SK-N-SH (cell line): Measurements from ENCODE around the gene S100A2. TPM values are rescaled to one million over a fixed set of nuclear protein-coding genes. Genes with fewer than 3 reads are reported as not detected.

ENCODE experiments used
- CTCF ChIA-PET: fragments of 300-600, 350-600 bp; formaldehyde crosslinking; extraction: SDS; loops from one replicate; lab custom pipeline; 2021; lab: Yijun Ruan, JAX
- POLR2A ChIA-PET: fragments of 350-600 bp; sonication (Branson Sonifier 250); formaldehyde crosslinking; extraction: SDS; loops from one replicate; lab custom pipeline; 2020; ENCODE audit warnings: antibody characterized with exemption, inconsistent platforms; lab: Yijun Ruan, JAX
- DNase-seq: peaks from one replicate; pipeline ENCODE4 v3.0.0; 2012
- H2AFZ ChIP-seq: fragments of 200-600 bp; sonication (generic); 2 replicates; pipeline ENCODE4 v1.8.1; 2016; ENCODE audit warnings: antibody characterized with exemption, mild to moderate bottlenecking, low read depth
- H3F3A ChIP-seq: fragments of 200-600 bp; sonication (generic); replicated peaks from 2 replicates; pipeline ENCODE3; 2016; ENCODE audit warnings: antibody characterized with exemption, mild to moderate bottlenecking; ENCODE audit not compliant: insufficient read depth
- H3K27ac ChIP-seq, 2 experiments: fragments of 200-500 bp in 1 of 2; fragments of 200-600 bp in 1 of 2; sonication (Bioruptor generic) in 1 of 2; sonication (generic), shearing (Covaris generic) in 1 of 2; 2 replicates each; pipeline versions ENCODE4 v1.5.1 to v1.6.1; 2014 to 2016; ENCODE audit warnings: low read depth in 2 of 2, inconsistent platforms in 1 of 2, low read length in 1 of 2, mild to moderate bottlenecking in 1 of 2, mixed read lengths in 1 of 2
- H3K27me3 ChIP-seq: fragments of 200-600 bp; sonication (generic), shearing (Covaris generic); 2 replicates; pipeline ENCODE4 v1.6.1; 2016; ENCODE audit warnings: mixed run types; ENCODE audit not compliant: insufficient read depth
- H3K36me3 ChIP-seq, 2 experiments: fragments of 200-500 bp in 1 of 2; fragments of 200-600 bp in 1 of 2; sonication (Bioruptor generic) in 1 of 2; sonication (generic) in 1 of 2; replicated peaks in 1 of 2; 2 replicates each; pipeline versions ENCODE3 to v1.5.1; 2014 to 2016; ENCODE audit warnings: low read length in 1 of 2, mild to moderate bottlenecking in 1 of 2; ENCODE audit not compliant: insufficient read depth in 2 of 2, control insufficient read depth in 1 of 2
- H3K4me1 ChIP-seq, 2 experiments: fragments of 200-500 bp in 1 of 2; fragments of 200-600 bp in 1 of 2; sonication (Bioruptor generic) in 1 of 2; sonication (generic), shearing (Covaris generic) in 1 of 2; 2 replicates each; pipeline versions ENCODE4 v1.5.1 to v1.6.1; 2014 to 2016; ENCODE audit warnings: low read depth in 1 of 2, low read length in 1 of 2, mixed run types in 1 of 2; ENCODE audit not compliant: insufficient read depth in 2 of 2, control insufficient read depth in 1 of 2
- H3K4me2 ChIP-seq: fragments of 200-600 bp; sonication (generic), shearing (Covaris generic); 2 replicates; pipeline ENCODE4 v1.6.1; 2017; ENCODE audit warnings: mixed run types
- H3K4me3 ChIP-seq, 2 experiments: fragments of 200-500 bp in 1 of 2; fragments of 200-600 bp in 1 of 2; sonication (Bioruptor generic) in 1 of 2; sonication (generic), shearing (Covaris generic) in 1 of 2; 2 replicates each; pipeline versions ENCODE4 v1.5.1 to v1.8.1; 2014 to 2016; ENCODE audit warnings: low read depth in 2 of 2, inconsistent platforms in 1 of 2, low read length in 1 of 2, mild to moderate bottlenecking in 1 of 2, mixed read lengths in 1 of 2, moderate library complexity in 1 of 2
- H3K79me2 ChIP-seq: fragments of 200-600 bp; sonication (generic); 2 replicates; pipeline ENCODE4 v1.8.1; 2017; ENCODE audit warnings: mild to moderate bottlenecking; ENCODE audit not compliant: insufficient read depth
- H3K9ac ChIP-seq: fragments of 200-600 bp; sonication (generic); 2 replicates; pipeline ENCODE4 v1.6.1; 2017; ENCODE audit warnings: mixed run types
- H3K9me2 ChIP-seq: fragments of 200-600 bp; sonication (generic); 2 replicates; pipeline ENCODE4 v1.6.1; 2017; ENCODE audit warnings: mixed run types
- H3K9me3 ChIP-seq: fragments of 200-600 bp; sonication (generic); 2 replicates; pipeline ENCODE4 v1.6.1; 2017; ENCODE audit warnings: mixed run types, mild to moderate bottlenecking, moderate library complexity
- H4K20me1 ChIP-seq: fragments of 200-600 bp; sonication (generic); 2 replicates; pipeline ENCODE4 v1.6.1; 2017; ENCODE audit warnings: mild to moderate bottlenecking, mixed run types; ENCODE audit not compliant: insufficient read depth
- CHD2 ChIP-seq: fragments of 150-350 bp; IDR thresholded peaks from 2 replicates; pipeline ENCODE4 v1.6.1; 2018; ENCODE audit warnings: low read length; ENCODE audit not compliant: partially characterized antibody
- EP300 ChIP-seq, 2 experiments: IDR thresholded peaks; 2 replicates each; pipeline versions ENCODE4 v1.4.0 to v1.6.1; 2012; ENCODE audit warnings: borderline replicate concordance in 1 of 2, low read depth in 1 of 2, low read length in 1 of 2
- EZH2phosphoT487 ChIP-seq: fragments of 200-600 bp; sonication (generic); IDR thresholded peaks from 2 replicates; pipeline ENCODE4 v1.6.1; 2017; ENCODE audit warnings: low read depth, mixed run types, mild to moderate bottlenecking, antibody characterized with exemption, moderate library complexity, borderline replicate concordance
- FOXM1 ChIP-seq: IDR thresholded peaks from 2 replicates; pipeline ENCODE4 v1.4.0; 2012; ENCODE audit warnings: low read depth, mild to moderate bottlenecking
- IRF3 ChIP-seq: fragments of 150-350 bp; IDR thresholded peaks from 2 replicates; pipeline ENCODE4 v1.6.1; 2016; ENCODE audit warnings: mild to moderate bottlenecking, low read depth, low read length
- JUND ChIP-seq: IDR thresholded peaks from 2 replicates; pipeline ENCODE4 v1.4.0; 2012
- MXI1 ChIP-seq: IDR thresholded peaks from 2 replicates; pipeline ENCODE4 v1.6.1; 2012; ENCODE audit warnings: mild to moderate bottlenecking, low read depth, low read length, improper control_type of control experiment
- NRF1 ChIP-seq: IDR thresholded peaks from 2 replicates; pipeline ENCODE4 v1.6.1; 2012; ENCODE audit warnings: low read depth, mild to moderate bottlenecking, low read length
- POLR2AphosphoS5 ChIP-seq: IDR thresholded peaks from 2 replicates; pipeline ENCODE4 v1.6.1; 2012; ENCODE audit warnings: low read depth, low read length
- REST ChIP-seq: IDR thresholded peaks from 2 replicates; pipeline ENCODE4 v1.6.1; 2012; ENCODE audit warnings: mild to moderate bottlenecking, low read depth, low read length, moderate library complexity
- RFX5 ChIP-seq: IDR thresholded peaks from 2 replicates; pipeline ENCODE4 v1.6.1; 2012; ENCODE audit warnings: mild to moderate bottlenecking, improper control_type of control experiment, low read length
- RXRA ChIP-seq: IDR thresholded peaks from 2 replicates; pipeline ENCODE4 v1.4.0; 2012; ENCODE audit warnings: low read depth, mild to moderate bottlenecking, borderline replicate concordance
- SMC3 ChIP-seq: IDR thresholded peaks from 2 replicates; pipeline ENCODE4 v1.6.1; 2012; ENCODE audit warnings: low read depth, low read length, improper control_type of control experiment
- TEAD4 ChIP-seq: IDR thresholded peaks from 2 replicates; pipeline ENCODE4 v1.4.0; 2012; ENCODE audit warnings: mild to moderate bottlenecking, borderline replicate concordance; ENCODE audit not compliant: insufficient read depth
- USF2 ChIP-seq: fragments of 150-350 bp; IDR thresholded peaks from 2 replicates; pipeline ENCODE4 v1.6.1; 2017; ENCODE audit warnings: antibody characterized with exemption, low read length, low read depth, borderline replicate concordance
- YY1 ChIP-seq: IDR thresholded peaks from 2 replicates; pipeline ENCODE4 v1.4.0; 2012; ENCODE audit warnings: low read depth, mild to moderate bottlenecking
- WGBS: methylation state at CpG from one replicate; pipeline ENCODE4 v1.1.6; 2017; ENCODE audit warnings: low lambda C conversion rate; 5-methylcytosine and 5-hydroxymethylcytosine counted together
- polyA plus RNA-seq, 3 experiments: library from polyadenylated mRNA; depleted of rRNA; stranded (reverse); fragments of >200 nt; gene quantifications; 2 replicates each; pipeline ENCODE4 v1.2.3, GENCODE V29; 2012

S100A2 gene
- polyA plus RNA-seq, 1 of the 3 experiments (the other 2 are of a cell fraction) = 31.4 TPM

- POLR2A ChIA-PET = no interaction called here
- CTCF ChIA-PET = interaction anchor here (1.2 to 3.0 kb wide), 4 partner anchors 9 to 98 kb away, joined by 3 to 17 read pairs (median 6); no protein-coding TSS in a partner anchor
- peaks cover 33% of the 10 kb centered on the region for H3F3A ChIP-seq
Measured at GRCh38 chr1:153608089-153608682, 42.5 kb upstream of the S100A2 start.

GRCh38 chr1:153607381-153607780, 41.7 kb upstream of the S100A2 start:
- DNase-seq = no peak
- Histone ChIP-seq H3K36me3 (peaks cover 13 to 27% of the 10 kb centered on the region in 2 experiments), H3F3A (peaks cover 40% of the 10 kb centered on the region), H3K9me3 (no peaks in the 10 kb centered on the region), H3K4me3 (peak overlapping the region in 1 of 2 experiments; percentile 87; a peak in 3 of 4 replicates), H3K4me2 (peak overlapping the region; percentile 99), H3K27me3 (no peaks in the 10 kb centered on the region), H4K20me1 (no peaks in the 10 kb centered on the region), H3K79me2 (peaks cover 41% of the 10 kb centered on the region), H2AFZ (no peak overlapping the region), H3K9me2 (no peaks in the 10 kb centered on the region), H3K9ac (peak overlapping the region; percentile 100; the same call in 1 of the 2 replicates), H3K27ac (peak overlapping the region in 1 of 2 experiments; percentile 84; a peak in 1 of 4 replicates), H3K4me1 (peaks cover 15 to 23% of the 10 kb centered on the region in 2 experiments; a peak in 3 of 4 replicates)
- ChIA-PET POLR2A (no interaction called here), CTCF (interaction anchor here (0.8 to 3.0 kb wide), 4 partner anchors 9 to 35 kb away, joined by 3 to 17 read pairs (median 4); no protein-coding TSS in a partner anchor)
- 100% methylated on average over 1 of the region's 8 CpGs for WGBS
- TF ChIP-seq TEAD4 = no peak
- no peak for TF ChIP-seq SMC3
- no peak for TF ChIP-seq RFX5
- no peak for TF ChIP-seq FOXM1
- TF ChIP-seq NRF1 = no peak
- TF ChIP-seq CHD2 = no peak
- TF ChIP-seq IRF3 = no peak
- TF ChIP-seq YY1 = no peak
- TF ChIP-seq MXI1 = no peak
- TF ChIP-seq JUND = no peak
- no peak for TF ChIP-seq REST
- no peak for TF ChIP-seq EP300 (IDR thresholded peaks at IDR 0.05; ENCODE audit: borderline replicate concordance in 1 of 2, low read depth in 1 of 2, low read length in 1 of 2)
- no peak for TF ChIP-seq RXRA
- no peak for TF ChIP-seq EZH2phosphoT487

More at GRCh38 chr1:153608089-153608682, 42.5 kb upstream of the S100A2 start:
- Histone ChIP-seq H3K4me3 (peak overlapping the region; percentile 58 to 87), H3K27me3 (no peaks in the 10 kb centered on the region), H3K9me2 (no peaks in the 10 kb centered on the region), H3K4me2 (peak overlapping the region; percentile 99), H3K9me3 (no peaks in the 10 kb centered on the region), H3K4me1 (peaks cover 15 to 23% of the 10 kb centered on the region in 2 experiments; a peak in 3 of 4 replicates), H3K36me3 (peaks cover 13 to 27% of the 10 kb centered on the region in 2 experiments), H3K9ac (peak overlapping the region; percentile 100), H2AFZ (no peak overlapping the region), H3K27ac (peak overlapping the region; percentile 58 to 84), H3K79me2 (peaks cover 48% of the 10 kb centered on the region), H4K20me1 (no peaks in the 10 kb centered on the region)
- WGBS = 72% methylated on average over 6 of the region's 7 CpGs
- DNase-seq = no peak
- TF ChIP-seq USF2 (no peak), POLR2AphosphoS5 (peak; percentile 31; the same call in 1 of the 2 replicates)
